ENCODE measurements around the gene TP53AIP1.

GRCh38 chr11:128956401-128957201 is 13.9 kb upstream of the TP53AIP1 start:
- TF ChIP-seq CTCF (IDR thresholded peaks at IDR 0.05; ENCODE audit: low read depth, low read length) (peak; percentile 62), POLR2A (IDR thresholded peaks at IDR 0.05; ENCODE audit: extremely low read depth, insufficient read length) (no peak)
